Central memory CD4-positive, alpha-beta T cell (primary cell): ENCODE measurements around the gene TRPT1.
A peak's percentile ranks its signal among the peaks of the same experiment; 100 is the strongest.

Experiments
- DNase-seq: peaks from one replicate; pipeline ENCODE4 v3.0.0; 2022

Gene TRPT1

DNA sequence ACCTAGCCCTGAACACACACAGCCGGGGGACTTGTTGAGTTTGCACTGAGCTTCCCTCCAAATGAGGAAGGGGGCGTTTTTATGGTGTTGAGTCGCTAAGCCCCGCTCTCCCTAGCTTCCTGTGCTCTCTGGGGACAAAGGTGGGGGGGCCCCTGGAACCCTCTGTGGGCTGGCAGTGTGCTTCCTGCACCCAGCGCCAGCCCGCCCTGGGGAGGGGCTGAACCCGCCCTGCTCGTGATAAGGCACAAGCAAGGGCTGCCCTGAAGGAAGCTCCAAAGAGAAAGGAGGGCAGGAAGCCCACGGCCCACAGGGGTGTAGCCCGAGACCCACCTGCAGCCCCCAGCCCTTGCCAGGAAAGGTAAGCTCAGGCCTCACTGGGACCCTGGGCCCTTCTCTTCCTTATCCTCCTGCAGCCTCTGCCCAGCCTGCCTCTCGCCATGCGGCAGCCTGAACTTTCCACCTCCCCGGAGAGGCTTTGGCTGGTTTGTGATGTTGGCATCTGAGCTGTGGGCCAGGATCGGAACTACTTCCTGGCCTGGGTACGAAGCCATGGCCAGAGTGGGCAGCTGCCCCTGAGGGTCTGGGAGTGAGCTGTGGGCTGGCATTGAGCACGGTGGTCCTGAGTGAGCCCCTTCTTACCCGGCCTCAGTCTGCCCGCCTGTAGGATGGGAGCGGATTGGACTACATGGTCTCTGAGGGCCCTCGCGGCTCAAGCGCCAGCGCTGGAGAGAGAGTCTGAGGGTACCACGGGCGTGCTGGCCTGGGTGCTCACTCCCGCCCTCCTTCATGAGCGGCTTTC lies 19.3 kb downstream of the TRPT1 start, which contains the start of gene FERMT3:
TSS of gene FERMT3 (plus strand) at position 265 of the 799 bp plus-strand sequence. CDS start 644 bp downstream, outside the sequence.
- DNase-seq: peak; percentile 71

DNA sequence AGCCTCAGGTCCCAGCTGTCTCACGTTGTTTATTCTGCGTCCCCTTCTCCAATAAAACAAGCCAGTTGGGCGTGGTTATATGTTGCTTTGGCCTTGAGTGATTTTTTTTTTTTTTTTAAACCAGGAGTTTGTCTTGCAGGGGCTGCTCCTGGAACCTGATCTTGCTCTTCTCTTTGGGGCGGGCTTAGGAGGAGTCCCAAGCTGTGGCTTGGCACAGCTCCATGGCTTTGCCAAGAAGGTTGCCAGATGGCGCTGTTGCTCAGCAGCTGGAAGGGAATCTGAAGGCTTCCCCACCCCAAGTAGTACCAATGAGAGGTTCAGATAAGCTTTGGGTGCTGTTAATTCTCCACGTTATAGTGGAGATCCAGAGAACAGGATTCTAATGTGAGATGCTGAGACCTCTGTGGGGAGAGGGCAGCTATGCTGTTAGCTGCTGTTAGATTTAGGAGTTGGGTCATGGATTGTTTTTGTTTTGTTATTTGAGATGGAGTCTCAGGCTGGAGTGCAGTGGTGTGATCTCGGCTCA lies 21.5 kb downstream of the TRPT1 start:
- DNase-seq: peak; percentile 83

DNA sequence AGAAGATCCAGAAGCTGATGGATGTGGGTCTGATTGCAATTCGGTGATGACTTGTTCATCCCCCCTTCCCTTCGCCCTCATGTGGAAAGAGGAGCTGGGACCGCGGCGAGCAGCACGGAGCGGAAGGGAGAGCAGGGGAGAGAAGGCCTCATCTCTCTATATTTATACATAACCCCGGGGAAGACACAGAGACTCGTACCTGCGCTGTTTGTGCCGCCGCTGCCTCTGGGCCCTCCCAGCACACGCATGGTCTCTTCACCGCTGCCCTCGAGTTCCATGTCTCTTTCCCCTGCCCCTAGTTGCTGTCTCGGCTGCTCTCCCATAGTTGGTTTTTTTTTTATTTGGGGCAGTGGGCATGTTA lies 21.9 kb downstream of the TRPT1 start:
- no peak for DNase-seq

DNA sequence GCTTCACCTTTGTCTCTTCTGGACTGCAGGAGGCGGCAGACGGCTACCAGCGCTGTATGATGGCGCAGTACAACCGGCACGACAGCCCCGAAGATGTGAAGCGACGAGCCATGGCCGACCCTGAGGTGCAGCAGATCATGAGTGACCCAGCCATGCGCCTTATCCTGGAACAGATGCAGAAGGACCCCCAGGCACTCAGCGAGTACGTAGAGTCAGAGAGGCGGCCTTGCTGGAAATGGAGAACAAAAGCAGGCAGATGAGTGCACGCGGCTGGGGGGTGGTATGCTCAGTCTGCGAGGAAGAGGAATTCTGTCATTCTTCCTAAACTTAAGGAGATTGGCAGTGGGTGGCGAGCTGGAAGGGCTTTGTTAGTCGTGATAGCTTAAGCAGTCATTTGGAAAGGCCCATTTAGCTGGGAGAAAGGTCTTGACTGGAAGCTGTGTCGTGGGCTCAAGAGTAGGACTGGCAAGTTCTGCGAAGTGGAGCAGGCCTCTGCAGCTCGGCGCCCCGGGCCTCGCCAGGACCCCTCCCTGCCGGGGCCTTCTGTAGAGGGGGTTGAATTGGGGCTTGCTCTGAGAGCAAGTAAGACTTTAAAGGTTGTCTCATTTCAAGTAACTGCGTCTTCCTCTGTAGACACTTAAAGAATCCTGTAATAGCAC lies 22.4 kb downstream of the TRPT1 start:
- DNase-seq: no peak

DNA sequence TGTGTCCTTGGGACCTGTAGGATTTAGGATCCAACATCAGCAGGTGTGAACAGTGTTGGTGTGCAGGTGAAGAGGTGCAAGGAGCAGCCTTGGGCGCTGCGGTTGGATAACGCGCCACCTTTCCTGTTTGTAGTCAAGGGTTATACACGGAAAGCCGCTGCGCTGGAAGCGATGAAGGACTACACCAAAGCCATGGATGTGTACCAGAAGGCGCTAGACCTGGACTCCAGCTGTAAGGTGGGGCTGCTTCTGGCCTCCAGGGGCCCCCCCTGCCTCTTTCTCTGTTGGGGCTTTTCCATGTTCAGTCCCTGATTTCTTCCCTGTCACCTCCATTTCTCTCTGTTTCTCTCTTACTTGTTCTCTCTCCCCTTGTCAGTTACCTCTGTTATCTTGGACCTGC lies 23.0 kb downstream of the TRPT1 start:
- DNase-seq: no peak

DNA sequence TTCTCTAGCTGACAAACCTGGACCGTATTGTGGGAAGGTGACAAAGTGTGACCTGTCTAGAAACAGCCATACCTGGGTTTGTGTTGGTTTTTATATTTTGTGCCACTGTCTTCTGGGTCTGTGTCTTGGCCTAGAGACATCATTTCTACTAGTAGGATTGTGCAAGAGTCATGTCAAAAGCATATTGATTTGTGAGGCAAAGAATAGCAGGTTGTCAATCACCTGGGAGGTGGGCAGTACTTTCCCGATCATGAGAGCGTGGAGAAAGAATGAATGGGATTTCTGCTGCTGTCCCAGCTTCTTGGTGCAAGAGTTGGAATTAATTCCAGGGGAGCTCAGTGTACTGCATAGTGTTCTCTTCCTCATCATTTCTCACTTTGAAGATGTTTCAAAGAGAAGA lies 24.4 kb downstream of the TRPT1 start:
- DNase-seq: no peak

DNA sequence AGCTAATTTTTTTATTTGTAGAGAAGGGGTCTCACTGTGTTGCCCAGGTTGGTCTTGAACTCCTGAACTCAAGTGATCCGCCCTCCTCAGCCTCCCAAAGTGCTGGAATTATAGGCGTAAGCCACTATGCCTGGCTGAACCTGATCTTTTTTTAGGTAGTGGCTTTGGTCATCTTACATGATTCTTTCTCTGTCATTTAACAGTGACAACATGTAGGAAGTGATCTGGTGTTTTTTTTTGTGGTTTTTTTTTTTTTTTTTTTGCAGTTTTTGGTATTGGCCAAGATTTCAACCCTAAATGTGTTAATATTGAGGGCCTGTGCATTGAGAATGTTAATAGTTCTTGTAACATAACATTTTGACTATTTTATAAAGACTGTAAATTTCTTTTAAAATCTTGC lies 27.5 kb downstream of the TRPT1 start:
- no peak for DNase-seq

DNA sequence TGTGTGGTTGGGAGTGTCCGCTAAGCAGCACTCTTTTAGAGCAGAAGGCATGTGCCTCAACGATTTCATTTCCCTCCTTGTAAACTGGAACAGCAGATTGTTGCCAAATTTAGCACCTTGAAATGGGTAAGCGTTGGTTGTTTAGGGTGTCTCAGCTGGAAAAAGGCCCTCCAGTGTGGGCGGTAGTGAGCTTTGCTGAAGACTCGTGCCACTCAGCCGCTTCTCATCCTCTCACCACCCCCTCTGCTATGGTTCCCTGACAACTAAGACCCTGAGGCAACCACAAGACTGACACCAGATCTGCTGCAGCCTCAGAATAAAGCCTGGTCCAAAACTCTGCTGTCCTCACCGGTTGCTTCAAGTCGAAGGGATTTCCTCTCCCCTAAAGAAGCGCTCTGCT lies 29.4 kb downstream of the TRPT1 start:
- DNase-seq: no peak

DNA sequence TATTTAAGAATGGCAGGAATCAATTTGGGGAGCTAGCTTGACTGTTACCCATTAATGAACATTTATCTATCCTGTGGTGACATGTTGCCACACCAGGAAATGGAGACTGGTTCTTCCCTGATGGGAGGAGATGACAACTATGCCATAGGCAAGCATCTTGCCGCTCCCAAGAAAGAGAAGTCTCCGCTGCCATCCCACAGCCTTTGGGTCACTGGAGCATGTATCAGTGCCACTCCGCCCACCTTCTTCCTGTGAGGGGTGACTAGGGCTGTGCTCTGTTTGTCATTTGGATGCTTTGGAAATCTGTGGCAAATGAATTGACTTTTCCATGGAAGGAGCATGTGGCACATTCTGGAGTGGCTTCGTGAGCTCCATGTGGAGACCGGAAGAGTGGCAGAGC lies 33.6 kb downstream of the TRPT1 start:
- no peak for DNase-seq

DNA sequence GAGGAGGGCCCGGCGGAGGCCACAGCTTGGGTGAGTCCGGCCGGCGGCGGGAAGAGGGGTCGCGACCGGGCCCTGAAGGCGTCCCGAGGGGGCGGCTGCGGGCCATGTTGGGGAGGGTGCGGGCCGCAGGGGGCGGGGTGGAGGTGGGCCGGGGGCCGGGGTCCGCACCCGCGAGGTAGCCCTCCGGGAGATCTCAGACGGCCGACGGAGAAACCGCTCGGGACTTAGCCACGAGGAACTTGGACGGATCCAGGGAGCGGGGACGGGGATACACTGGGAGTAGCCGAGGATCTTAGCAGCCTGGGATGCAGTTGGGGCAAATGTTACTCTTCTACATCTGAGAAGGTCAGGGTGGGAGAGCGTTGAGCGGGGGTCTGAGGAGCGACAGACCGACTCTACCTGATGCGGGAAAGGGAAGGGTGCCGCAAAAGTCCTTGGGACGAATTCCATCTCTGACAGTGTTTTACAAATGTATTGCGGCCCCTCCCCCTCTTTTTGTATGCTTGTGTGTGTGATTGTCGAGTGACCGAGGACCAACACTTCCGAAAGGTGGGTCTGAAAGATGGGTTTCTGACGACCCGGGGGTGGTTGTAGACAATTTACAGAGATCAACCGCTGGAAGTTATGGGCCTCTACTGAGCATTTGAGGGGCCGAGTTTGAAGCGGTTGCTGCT lies 39.4 kb downstream of the TRPT1 start:
- peak; percentile 27 for DNase-seq

DNA sequence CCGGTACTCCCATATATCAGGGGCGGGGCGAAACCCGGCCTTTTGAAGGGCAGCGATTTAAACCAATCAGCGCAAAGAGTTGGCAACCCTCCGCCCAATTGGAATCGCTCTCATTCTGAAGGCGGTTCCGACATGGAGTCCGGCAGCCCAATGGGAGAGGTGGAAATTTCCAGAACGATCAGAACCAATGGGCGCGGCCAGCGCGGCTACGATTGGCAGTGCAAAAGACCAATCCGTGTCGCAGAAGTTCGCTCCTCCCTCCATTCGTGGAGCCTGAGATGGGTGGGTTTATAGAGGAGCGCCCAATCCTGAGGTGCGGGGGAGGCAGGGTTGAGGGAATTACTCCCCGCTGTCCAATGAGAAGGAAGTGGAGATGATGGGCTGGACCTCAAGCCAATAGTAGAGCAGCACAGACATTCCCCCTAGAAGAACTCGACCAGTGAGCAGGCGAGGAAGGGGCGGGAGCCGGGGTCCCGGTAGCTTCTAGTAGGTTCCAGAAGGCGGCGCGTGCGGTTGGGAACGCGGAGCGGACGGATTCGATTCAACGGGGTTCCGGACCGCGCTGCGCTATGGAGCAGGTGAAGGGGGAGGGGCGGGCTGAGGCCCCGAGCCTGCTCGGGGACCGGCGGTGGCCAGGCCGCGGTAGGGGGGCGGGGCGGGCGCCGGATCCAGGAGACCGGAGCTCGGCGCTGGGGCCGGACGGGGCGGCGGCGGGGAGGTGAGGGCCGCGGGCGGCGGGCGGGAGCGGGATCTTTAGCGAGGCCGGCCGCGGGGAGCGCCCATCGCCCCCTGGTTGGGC lies 40.1 kb downstream of the TRPT1 start, which contains the start of gene STIP1:
TSS of gene STIP1 (plus strand) at position 479 of the 799 bp plus-strand sequence. CDS start at position 570, 91 bp downstream.
- DNase-seq: peak; percentile 100

DNA sequence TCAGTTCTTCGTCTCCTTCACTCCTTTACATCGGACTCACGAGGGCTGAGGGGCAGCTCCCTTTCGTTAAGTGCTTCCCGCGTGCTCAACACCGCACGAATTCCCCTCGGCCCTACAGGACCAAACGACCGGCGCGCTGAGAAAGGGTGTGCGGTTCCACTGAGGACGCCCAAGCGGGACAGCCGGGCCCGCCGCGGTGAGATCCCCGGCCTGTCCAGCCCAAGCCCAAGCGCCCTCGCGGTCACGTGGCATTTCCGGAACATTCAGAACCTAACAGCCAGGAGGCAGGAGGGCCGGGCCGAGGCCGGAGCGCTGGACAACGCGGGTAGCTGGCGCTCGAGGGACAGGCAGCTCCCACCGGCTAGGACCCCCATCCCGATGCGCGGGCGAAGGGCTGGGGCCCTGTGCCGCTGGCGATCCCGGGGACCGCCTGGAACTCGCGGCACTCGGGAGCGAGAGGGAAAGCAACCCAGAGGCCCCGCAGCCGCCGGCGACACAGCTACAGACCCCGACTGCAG lies 40.8 kb downstream of the TRPT1 start:
- DNase-seq: no peak

DNA sequence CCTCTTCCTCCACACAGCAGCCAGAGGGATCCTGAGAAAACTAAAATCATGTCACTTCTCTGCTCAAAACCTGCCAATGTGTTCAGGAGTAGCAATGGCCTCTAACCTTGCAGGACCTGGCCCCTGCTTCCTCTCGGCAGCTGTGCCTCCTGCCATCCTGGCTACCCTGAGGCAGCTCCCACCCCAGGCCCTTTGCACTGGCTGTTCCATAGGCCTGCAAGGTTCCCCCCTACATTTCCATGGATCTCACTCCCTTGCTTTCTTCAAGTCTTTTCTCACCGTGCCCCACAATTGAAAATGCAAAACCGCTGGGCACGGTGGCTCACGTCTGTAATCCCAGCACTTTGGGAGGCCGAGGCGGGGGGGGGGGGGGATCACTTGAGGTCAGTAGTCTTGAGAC lies 42.1 kb downstream of the TRPT1 start:
- DNase-seq: no peak

DNA sequence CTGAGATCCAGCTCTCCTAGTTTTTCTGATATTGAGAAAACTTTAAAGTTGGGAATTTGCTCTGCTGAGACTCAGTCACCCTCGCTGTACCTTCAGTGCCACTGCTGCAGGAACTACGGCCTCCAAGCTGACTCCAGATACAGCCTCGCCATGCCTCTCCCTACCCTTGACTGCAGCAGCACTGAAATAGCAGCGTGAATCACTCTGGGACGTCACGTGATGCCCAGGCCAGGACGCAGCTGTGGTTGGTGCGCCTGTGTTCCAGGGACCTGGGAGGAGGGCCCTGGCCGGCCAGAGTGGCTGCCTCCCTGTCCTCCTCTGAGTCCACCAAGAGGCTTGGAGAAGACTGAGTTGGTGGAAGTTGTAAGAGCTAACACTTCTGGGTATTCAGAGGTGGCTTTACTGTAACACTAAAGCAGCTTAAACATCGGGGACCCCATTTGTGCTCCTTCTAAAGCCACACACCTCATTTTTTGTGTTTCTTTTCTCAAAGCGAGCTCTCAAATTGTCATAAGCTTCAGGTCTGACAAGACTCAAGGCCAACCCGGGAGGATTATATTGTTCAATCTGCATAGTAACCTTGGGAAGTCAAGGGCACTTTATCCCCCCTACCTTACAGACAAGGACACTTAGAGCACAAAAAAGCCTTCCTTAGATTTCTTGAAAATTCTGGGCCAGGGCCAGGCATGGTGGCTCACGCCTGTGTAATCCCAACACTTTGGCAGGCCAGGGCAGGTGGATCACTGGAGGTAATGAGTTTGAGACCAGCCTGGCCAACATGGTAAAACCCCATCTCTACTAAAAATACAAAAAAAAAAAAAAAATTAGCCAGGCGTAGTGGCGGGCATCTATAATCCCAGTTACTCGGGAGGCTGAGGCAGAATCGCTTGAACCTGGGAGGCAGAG lies 44.2 kb downstream of the TRPT1 start:
- no peak for DNase-seq

DNA sequence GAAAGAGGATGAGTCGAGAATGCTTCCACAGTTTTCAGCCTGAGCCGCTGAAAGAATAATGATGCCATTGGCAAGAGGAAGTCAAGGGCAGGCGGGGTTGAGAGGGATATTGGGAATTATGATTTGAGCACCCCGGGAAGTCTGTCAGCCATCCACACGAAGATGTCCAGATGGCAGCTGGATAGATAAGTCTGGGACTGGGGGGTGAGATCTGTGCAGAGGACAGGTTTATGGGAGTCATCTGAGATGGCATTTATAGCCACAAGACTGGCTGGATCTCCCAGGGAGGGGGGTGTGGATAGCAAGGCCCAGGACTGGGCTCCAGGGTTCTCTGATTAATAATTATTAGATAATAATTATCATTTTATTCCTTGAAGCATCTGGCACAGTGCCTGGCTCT lies 45.1 kb downstream of the TRPT1 start:
- DNase-seq: no peak

DNA sequence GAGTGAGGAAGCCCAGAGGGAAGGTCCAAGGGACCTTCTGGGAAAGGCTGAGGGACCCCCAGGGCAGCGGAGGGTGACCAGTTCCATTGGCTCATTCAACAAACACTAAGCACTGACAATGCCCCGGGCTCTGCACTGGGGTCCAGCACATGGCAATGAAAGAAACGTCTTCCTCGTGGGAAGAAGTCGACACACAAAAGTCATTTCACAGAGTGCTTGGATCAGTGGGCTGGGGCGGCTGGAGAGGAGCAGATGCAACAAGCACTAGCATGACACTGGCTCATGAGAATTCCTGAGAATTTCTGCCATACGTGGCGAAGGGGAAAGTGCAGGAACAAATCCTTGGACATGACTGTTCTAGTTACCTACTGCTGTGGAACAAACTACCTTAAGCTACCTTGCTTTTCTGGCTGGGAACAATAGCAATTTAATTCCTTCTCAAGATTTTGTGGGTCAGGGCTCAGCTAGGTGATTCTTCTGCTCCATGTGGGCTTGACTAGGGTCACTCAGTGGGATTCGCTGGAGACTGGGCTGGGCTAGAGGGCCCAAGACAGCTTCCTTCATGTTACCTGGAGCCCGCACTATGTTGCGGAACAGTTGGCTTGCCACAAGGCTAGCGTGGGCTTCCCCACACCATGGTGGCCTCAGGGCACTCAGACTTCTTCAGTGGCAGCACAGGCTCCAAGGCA lies 46.9 kb downstream of the TRPT1 start:
- DNase-seq: no peak

DNA sequence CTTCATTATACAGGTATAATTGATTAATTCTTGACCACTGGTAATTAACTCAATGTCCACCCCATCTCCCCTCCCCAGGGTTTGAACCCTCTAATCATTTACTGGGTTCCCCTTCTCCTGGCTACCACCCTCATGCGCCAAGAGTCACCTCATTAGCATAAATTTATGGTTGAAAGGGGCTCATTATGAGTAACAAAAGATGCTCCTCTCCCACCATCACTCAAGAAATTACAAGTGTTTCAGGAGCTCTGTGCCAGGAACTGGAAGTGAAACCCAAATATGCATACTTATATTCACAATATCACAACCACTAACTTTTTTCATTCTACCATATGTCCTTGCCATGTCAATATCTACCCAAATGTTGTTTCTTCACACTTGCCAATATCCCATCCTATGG lies 47.8 kb downstream of the TRPT1 start:
- no peak for DNase-seq

DNA sequence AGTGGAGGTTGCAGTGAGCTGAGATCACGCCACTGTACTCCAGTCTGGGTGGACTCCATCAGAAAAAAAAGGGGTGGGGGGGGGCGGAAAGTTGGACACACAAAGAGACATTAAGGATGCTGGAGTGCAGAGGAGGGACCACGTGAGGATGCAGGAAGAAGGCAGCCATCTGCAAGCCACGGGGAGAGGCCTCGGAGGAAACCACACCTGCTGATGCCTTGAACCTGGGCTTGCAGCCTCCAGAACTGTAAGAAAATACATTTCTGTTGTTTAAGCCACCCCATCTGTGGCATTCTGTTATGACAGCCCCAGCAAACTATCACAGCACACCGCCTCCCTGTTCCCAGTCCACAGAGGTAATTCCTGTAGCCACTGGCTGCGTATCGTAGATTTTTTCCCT lies 49.2 kb downstream of the TRPT1 start:
- DNase-seq: no peak
